ENCODE data around the gene DPF3.

GRCh38 chr14:72714871-72715214, 179.1 kb downstream of the DPF3 start:
- no peak for TF ChIP-seq CTCF (IDR thresholded peaks at IDR 0.05; ENCODE audit: low read length)
- TF ChIP-seq EZH2 (optimal IDR thresholded peaks at IDR 0.05; ENCODE audit: low read depth, low read length) = no peak
